GM19193 (cell line): ENCODE results near the gene EFCAB14.

Experiments
- POLR2A ChIP-seq: IDR thresholded peaks from 4 replicates; pipeline ENCODE4 v1.6.1; 2011; ENCODE audit not compliant: insufficient read depth, insufficient read length; ENCODE audit errors: extremely low read depth

Gene EFCAB14

GRCh38 chr1:46735708-46736324 is 16.9 kb upstream of the EFCAB14 start:
- no peak for TF ChIP-seq POLR2A

DNA sequence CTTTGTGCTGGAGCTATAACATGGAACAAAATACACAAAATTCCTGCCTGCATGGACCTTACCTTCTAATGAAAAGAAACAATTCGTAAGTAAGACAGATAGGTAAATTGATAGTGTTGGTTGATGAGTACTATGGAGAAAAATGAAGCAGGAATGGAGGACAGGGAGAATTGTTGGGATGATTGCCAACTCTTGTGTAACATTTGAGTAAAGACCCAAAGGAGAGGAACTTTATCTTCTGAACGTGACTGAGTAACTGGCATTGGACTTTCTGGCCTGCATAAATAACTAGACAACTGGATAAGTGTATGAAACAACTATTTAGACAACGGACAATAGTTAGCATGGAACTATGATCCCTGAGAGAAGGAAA is 6.8 kb upstream of the EFCAB14 start:
- no peak for TF ChIP-seq POLR2A

DNA sequence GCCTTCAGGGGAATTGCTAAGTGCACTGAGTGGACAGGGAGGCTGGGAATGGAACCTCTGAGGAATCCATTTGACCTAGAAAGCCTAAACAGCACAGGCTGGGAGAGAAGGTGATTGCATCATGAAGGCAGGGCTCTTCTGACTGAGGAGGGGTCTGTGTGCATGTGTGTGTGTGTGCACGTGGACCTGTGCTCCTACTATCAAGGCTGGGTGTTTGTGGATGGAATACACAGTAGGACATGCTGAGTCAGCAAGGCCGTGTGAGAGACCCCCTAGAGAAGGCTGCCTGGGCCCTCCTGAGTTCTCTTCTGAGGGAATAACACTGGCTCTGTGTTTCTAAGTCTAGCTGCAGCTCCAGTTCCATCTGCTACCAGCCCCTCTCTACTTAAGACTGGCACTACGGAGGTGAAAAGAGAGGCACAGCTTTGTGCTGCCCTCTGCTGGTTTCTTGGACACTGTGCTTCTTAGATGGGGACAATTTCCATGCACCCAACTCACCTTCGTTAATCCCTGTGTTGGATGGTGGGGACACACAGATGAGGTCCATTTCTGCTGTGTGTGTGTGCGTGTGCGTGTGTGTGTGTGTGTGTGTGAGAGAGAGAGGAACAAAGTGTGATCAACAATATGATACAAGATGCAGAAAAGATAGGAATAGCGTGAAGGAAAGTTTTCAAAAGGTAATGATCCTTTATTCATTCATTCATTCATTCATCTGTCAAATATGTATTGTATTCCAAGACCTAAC is 6.2 kb upstream of the EFCAB14 start:
- no peak for TF ChIP-seq POLR2A

GRCh38 chr1:46723901-46724300 is 5.0 kb upstream of the EFCAB14 start:
- TF ChIP-seq POLR2A, result no peak

DNA sequence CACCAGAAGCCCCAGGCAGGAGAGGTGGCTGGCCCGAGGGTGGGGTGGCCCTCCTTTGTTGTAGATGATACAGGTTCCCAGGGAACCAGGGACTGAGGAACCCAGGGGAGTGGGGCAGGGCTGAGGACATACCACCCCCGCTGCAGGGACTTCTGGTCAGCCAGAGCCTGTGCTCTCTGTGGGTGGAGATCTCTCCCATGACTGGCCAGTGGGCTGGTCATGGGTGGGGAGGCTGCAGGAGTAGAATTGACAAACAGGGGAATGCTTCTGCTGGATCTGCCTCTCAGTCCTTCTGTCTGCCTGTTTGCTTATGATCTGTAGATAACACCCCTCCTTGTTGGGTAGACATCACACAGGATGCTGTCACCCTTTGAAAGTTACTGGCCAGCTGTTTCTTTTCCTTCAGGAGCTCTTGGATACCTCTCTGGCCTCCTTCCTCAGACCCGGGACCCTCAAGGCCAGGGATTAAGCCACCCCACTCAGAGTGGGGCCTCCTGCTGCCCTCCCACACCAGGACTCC is 2.8 kb upstream of the EFCAB14 start:
- no peak for TF ChIP-seq POLR2A

GRCh38 chr1:46721204-46721603 is 2.3 kb upstream of the EFCAB14 start:
- TF ChIP-seq POLR2A, result no peak

DNA sequence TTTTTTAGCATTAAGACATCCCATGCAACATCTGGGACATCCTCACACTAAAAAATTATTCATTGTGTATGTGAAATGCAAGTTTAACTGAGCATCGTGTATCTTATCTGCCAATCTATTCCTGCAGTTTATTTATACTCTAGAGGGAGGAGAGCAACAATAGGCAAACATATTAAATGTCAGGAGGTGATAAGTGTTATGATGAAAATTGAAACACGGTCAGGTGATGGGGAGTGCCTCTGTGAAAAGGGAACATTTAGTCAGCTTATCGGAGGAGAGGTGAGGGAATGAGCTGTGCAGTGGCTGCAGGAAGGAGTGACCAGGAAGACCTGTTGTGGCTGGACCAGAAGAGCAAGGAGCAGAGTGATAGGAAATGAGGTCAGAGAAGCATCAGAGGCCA is 775 bp upstream of the EFCAB14 start:
- TF ChIP-seq POLR2A, result no peak

- no peak for TF ChIP-seq POLR2A
These were observed 581 bp downstream of the EFCAB14 start for GRCh38 chr1:46718340-46718726.

DNA sequence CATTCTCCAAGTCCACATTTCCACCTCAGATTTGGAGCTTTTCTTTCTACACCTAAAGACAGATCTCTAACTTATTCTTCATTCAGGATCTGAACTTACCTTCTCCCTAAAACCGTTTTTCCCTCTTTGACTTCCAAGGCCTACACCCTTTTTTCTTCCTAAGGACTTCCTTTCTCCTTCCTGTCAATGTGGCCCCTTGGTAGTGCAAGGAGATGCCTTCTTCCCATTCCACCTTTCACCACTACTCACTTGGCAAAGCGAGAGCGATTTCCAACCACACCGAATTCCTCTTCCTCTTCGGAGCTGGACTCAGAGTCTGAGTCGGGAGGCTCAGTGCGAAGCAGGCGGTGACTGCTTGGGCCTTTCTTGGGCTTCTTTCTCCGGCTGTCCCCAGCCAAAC is 1.3 kb downstream of the EFCAB14 start:
- no peak for TF ChIP-seq POLR2A

GRCh38 chr1:46714976-46715375 is 3.9 kb downstream of the EFCAB14 start:
- TF ChIP-seq POLR2A, result no peak

DNA sequence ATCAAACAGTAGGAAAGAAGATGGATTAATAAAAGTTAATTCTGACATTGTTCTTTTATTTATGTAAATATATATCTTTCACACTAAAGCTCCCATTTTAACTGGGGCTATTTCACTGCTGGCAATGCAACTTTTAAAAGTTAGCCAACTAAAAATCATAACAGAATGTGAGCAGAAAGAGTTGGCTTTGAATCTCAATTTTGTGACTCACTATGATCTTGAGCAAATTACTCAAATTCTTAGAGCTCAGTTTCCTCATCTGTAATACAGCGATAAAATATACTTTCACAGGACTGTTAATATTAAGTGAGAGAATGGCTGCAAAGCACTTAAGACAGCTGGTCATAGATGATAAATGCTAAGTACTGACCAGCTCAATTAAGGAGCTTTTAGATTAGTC is 10.8 kb downstream of the EFCAB14 start:
- TF ChIP-seq POLR2A, result no peak

- no peak for TF ChIP-seq POLR2A
These were observed 13.5 kb downstream of the EFCAB14 start for GRCh38 chr1:46705408-46705807.

DNA sequence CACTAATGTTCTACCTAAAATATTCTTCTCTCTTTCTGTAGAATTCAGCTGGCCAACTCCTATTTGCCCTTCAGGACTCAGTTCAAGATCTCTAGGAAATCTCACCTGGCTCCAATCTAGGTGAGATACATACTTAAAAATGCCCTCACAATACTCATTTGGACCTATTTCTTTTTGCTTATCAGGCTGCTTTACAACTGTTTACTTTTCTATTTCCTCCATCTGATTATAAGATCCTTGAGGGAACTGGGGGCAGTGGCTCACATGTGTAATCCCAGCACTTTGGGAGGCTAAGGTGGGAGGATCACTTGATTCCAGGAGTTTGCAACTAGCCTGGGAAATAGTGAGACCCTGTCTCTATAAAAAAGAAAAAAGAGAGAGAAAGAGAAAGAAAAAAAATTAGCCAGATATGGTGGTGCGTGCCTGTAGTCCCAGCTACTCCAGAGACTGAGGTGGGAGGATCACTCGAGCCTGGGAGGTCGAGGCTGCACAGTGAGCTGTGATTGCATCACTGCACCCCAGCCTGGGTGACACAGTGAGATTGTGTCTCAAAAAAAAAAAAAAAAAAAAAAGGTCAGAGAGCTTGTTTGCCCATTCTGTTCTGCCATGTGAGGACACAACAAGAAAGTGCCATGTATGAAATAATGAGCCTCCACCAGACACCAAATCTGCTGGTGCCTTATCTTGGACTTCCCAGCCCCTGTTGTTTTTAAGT is 14.8 kb downstream of the EFCAB14 start:
- no peak for TF ChIP-seq POLR2A

GRCh38 chr1:46699666-46700065 is 19.2 kb downstream of the EFCAB14 start:
- TF ChIP-seq POLR2A, result no peak

- no peak for TF ChIP-seq POLR2A
These were observed 21.9 kb downstream of the EFCAB14 start for GRCh38 chr1:46697053-46697452.
